LNCaP clone FGC (cell line): Measurements from ENCODE around the gene C1orf159.
A peak's percentile ranks its signal among the peaks of the same experiment; 100 is the strongest.
"Not testable (repeated sequence)": the region's sequence is repeated elsewhere in the genome, so short reads cannot be mapped to it uniquely, and the experiment has no call there.

Source experiments
- DNase-seq: peaks from one replicate; pipeline ENCODE4 v3.0.0-alpha.2; 2011; ENCODE audit warnings: low read depth
- H3K4me3 ChIP-seq: 2 replicates; pipeline ENCODE4 v1.5.1; 2011; ENCODE audit warnings: mild to moderate bottlenecking, low read depth, low read length, control low read depth
- CTCF ChIP-seq: IDR thresholded peaks from 2 replicates; pipeline ENCODE4 v1.5.1; 2012; ENCODE audit warnings: mild to moderate bottlenecking; ENCODE audit not compliant: control insufficient read depth, insufficient read depth; ENCODE audit errors: extremely low read depth

C1orf159 gene

GRCh38 chr1:1061682-1062345 lies 54.1 kb downstream of the C1orf159 start:
- TF ChIP-seq CTCF: no peak
- no peak for DNase-seq
- H3K4me3 ChIP-seq: no peak overlapping the region

- no peak for TF ChIP-seq CTCF
- peak overlapping the region; percentile 60 for H3K4me3 ChIP-seq
- DNase-seq: no peak
These were observed 55.4 kb downstream of the C1orf159 start for GRCh38 chr1:1060281-1061000.

GRCh38 chr1:1059494-1060280 lies 56.2 kb downstream of the C1orf159 start:
- no peak for DNase-seq
- H3K4me3 ChIP-seq: peak overlapping the region; percentile 60

GRCh38 chr1:1058921-1059493 lies 56.9 kb downstream of the C1orf159 start:
- TF ChIP-seq CTCF: peak; percentile 45
- peak overlapping the region; percentile 60 for H3K4me3 ChIP-seq
- DNase-seq: no peak

More at GRCh38 chr1:1059494-1060280, 56.2 kb downstream of the C1orf159 start:
- no peak for TF ChIP-seq CTCF

- peak overlapping the region; percentile 60 for H3K4me3 ChIP-seq
- no peak for TF ChIP-seq CTCF
- no peak for DNase-seq
These were observed 57.6 kb downstream of the C1orf159 start for GRCh38 chr1:1058088-1058905.

GRCh38 chr1:1057769-1058087 lies 58.2 kb downstream of the C1orf159 start:
- not testable (repeated sequence) for DNase-seq

More at GRCh38 chr1:1057769-1058087, 58.2 kb downstream of the C1orf159 start:
- H3K4me3 ChIP-seq: not testable (repeated sequence)
